B cell (primary cell): ENCODE data around the gene TUBGCP2. TPM values are rescaled to one million over a fixed set of nuclear protein-coding genes. Genes with fewer than 3 reads are reported as not detected.

Experiments used
- ATAC-seq: fragments of 200-7000 bp; cut with Tn5 transposase; one replicate; pipeline ENCODE4 v1.10.0; 2021; ENCODE audit warnings: low read depth, mild to moderate bottlenecking, moderate number of reproducible peaks, moderate library complexity
- CTCF ChIA-PET: fragments of 350-600 bp; sonication (Branson Sonifier 250); formaldehyde crosslinking; loops from one replicate; lab custom pipeline; 2021; ENCODE audit warnings: antibody characterized with exemption, inconsistent platforms; lab: Charles Lee
- POLR2A ChIA-PET: fragments of 350-600 bp; sonication (Branson Sonifier 250); formaldehyde crosslinking; loops from one replicate; lab custom pipeline; 2021; ENCODE audit warnings: antibody characterized with exemption; lab: Charles Lee
- DNase-seq: peaks from one replicate; pipeline ENCODE4 v3.0.0; 2013
- H2AFZ ChIP-seq: 2 replicates; pipeline ENCODE4 v1.6.1; 2012; ENCODE audit warnings: mild to moderate bottlenecking, low read depth, low read length; ENCODE audit not compliant: insufficient read depth, poor library complexity, severe bottlenecking
- H3K27ac ChIP-seq, 2 donors: 1 replicate in 1 of 2; 2 replicates in 1 of 2; pipeline ENCODE4 v1.5.1; 2012 to 2013; ENCODE audit warnings: low read length in 2 of 2, mild to moderate bottlenecking in 2 of 2, moderate library complexity in 1 of 2
- H3K27me3 ChIP-seq, 4 experiments: fragments of 200-600 bp in 1 of 4; sonication (generic) in 1 of 4; replicated peaks in 1 of 4; 1 replicate in 2 of 4; 2 replicates in 2 of 4; pipeline versions ENCODE4 v1.6.1 to v1.7.0; 2013 to 2016; ENCODE audit warnings: low read length in 3 of 4, mild to moderate bottlenecking in 2 of 4, mixed read lengths in 1 of 4, moderate library complexity in 1 of 4; ENCODE audit not compliant: insufficient read depth in 4 of 4, control insufficient read depth in 3 of 4; ENCODE audit errors: control extremely low read depth in 1 of 4
- H3K36me3 ChIP-seq, 2 experiments: replicated peaks in 1 of 2; 1 replicate in 1 of 2; 2 replicates in 1 of 2; pipeline versions ENCODE4 v1.6.1 to v1.7.1; 2013; ENCODE audit warnings: low read length in 1 of 2; ENCODE audit not compliant: insufficient read depth in 2 of 2, control insufficient read depth in 1 of 2; ENCODE audit errors: control extremely low read depth in 1 of 2, extremely low read depth in 1 of 2
- H3K4me1 ChIP-seq, 2 donors: fragments of 200-600 bp in 1 of 2; sonication (generic) in 1 of 2; 1 replicate in 1 of 2; 2 replicates in 1 of 2; pipeline versions ENCODE4 v1.5.1 to v1.6.1; 2013 to 2017; ENCODE audit warnings: low read length in 2 of 2; ENCODE audit not compliant: control insufficient read depth in 2 of 2, insufficient read depth in 2 of 2
- H3K4me2 ChIP-seq: replicated peaks from 2 replicates; pipeline ENCODE3; 2012; ENCODE audit warnings: mild to moderate bottlenecking, low read depth, low read length; ENCODE audit not compliant: poor library complexity, severe bottlenecking
- H3K4me3 ChIP-seq, 5 experiments: fragments of 200-600 bp in 1 of 5; sonication (generic) in 1 of 5; 1 replicate in 3 of 5; 2 replicates in 2 of 5; pipeline versions ENCODE4 v1.5.1 to v1.7.0; 2011 to 2016; ENCODE audit warnings: low read length in 4 of 5, mild to moderate bottlenecking in 4 of 5, low read depth in 2 of 5, control low read depth in 1 of 5, moderate library complexity in 1 of 5; ENCODE audit not compliant: insufficient read depth in 1 of 5; ENCODE audit errors: control extremely low read depth in 1 of 5, extremely low read depth in 1 of 5
- H3K79me2 ChIP-seq: fragments of 200-600 bp; sonication (generic); one replicate; pipeline ENCODE4 v1.6.0; 2016; ENCODE audit warnings: low read length; ENCODE audit not compliant: control insufficient read depth, insufficient read depth
- H3K9ac ChIP-seq: fragments of 200-600 bp; sonication (generic); 2 replicates; pipeline ENCODE4 v1.6.1; 2017; ENCODE audit warnings: mild to moderate bottlenecking, low read length, moderate library complexity
- H3K9me3 ChIP-seq, 3 donors: one replicate each; pipeline versions ENCODE4 v1.6.1 to v1.7.1; 2013; ENCODE audit warnings: low read length in 2 of 3; ENCODE audit not compliant: control insufficient read depth in 2 of 3, insufficient read depth in 1 of 3; ENCODE audit errors: control extremely low read depth in 1 of 3
- H4K20me1 ChIP-seq: 2 replicates; pipeline ENCODE4 v1.6.0; 2012; ENCODE audit warnings: mild to moderate bottlenecking, low read length; ENCODE audit not compliant: insufficient read depth, control insufficient read depth, poor library complexity, severe bottlenecking
- H3K27ac Mint-ChIP-seq: one replicate; pipeline ENCODE4 v1.8.0; 2021; ENCODE audit warnings: mixed read lengths
- H3K27me3 Mint-ChIP-seq: one replicate; pipeline ENCODE4 v1.8.0; 2021; ENCODE audit warnings: mixed read lengths
- H3K4me1 Mint-ChIP-seq: one replicate; pipeline ENCODE4 v1.8.0; 2021; ENCODE audit warnings: mixed read lengths
- H3K4me3 Mint-ChIP-seq: one replicate; pipeline ENCODE4 v1.8.0; 2021; ENCODE audit warnings: mixed read lengths
- H3K9me3 Mint-ChIP-seq: one replicate; pipeline ENCODE4 v1.8.0; 2022; ENCODE audit warnings: mixed read lengths; ENCODE audit not compliant: insufficient read depth
- EZH2 ChIP-seq: IDR thresholded peaks from 2 replicates; pipeline ENCODE4 v1.6.1; 2012; ENCODE audit warnings: borderline replicate concordance, low read depth, mild to moderate bottlenecking, moderate library complexity, low read length; ENCODE audit not compliant: insufficient read depth, poor library complexity, severe bottlenecking
- WGBS: methylation state at CpG from one replicate; pipeline ENCODE4 v1.1.5; 2013; ENCODE audit warnings: missing lambda C conversion rate; ENCODE audit not compliant: insufficient coverage; 5-methylcytosine and 5-hydroxymethylcytosine counted together
- intact Hi-C: fragments of 100-400 bp; cut with micrococcal nuclease; formaldehyde crosslinking; loops from one replicate; pipeline ENCODE4 v1.10.0; 2022
- polyA plus RNA-seq: library from polyadenylated mRNA; depleted of rRNA; stranded (reverse); fragments of >200 nt; gene quantifications from 2 replicates; pipeline ENCODE4 v1.2.3, GENCODE V29; 2012
- total RNA-seq, 2 donors: library from RNA; stranded (reverse); fragments of 120-200 nt in 1 of 2; gene quantifications; 1 replicate in 1 of 2; 2 replicates in 1 of 2; pipeline versions ENCODE4 v1.2.3 to v1.2.4, GENCODE V29; 2013 to 2022
- TF ChIP-seq, protein P1 (sequence below): fragments of 200-600 bp; IDR thresholded peaks from one replicate; pipeline ENCODE4 v1.8.0; 2022; ENCODE audit warnings: antibody characterized with exemption, mild to moderate bottlenecking

The TUBGCP2 gene
- total and polyA plus RNA-seq, 2 donors (not counting 1 experiment from before 2014, with no cell fraction given): 50.3 to 90.3 TPM

DNA sequence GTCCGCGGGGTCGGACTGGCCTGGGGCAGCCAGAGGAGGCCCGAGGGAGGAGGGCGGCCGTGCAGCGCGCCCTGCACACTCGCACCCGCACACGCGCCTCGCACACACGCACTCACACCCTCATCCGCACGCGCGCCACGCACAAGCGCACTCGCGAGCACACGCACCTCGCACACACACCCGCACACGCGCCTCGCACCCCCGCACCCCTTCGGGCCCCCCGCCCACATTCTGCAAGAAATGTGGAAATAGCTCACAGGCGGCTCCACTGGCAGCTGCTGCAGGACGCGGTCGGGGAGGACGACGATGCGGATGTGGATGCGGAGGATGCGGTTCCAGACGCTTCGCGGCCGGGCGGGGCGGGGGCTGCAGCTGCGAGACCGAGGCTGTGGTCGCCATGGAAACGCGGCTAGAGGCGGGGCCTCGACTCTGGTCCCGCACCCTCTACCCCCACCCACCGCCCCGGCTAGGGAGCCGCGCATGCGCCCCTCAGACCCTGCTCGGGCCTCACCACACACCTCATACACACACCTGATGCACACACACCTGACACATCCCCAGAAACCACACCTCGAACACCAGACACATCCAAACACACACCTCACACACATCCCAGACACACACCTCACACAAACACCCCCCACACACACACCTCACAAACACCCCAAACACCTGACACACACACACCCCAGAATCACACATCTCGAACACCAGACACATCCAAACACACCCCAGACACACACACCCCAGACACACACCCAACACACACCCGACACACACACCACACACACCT, 28.1 kb upstream of the TUBGCP2 start, which contains the start of gene CALY:
Gene CALY, minus strand, starts transcription at position 320 of the 793 bp plus-strand sequence. CDS start 7,907 bp downstream, outside the sequence.
- CTCF ChIA-PET: no interaction called here
- TF ChIP-seq, protein P1, sequence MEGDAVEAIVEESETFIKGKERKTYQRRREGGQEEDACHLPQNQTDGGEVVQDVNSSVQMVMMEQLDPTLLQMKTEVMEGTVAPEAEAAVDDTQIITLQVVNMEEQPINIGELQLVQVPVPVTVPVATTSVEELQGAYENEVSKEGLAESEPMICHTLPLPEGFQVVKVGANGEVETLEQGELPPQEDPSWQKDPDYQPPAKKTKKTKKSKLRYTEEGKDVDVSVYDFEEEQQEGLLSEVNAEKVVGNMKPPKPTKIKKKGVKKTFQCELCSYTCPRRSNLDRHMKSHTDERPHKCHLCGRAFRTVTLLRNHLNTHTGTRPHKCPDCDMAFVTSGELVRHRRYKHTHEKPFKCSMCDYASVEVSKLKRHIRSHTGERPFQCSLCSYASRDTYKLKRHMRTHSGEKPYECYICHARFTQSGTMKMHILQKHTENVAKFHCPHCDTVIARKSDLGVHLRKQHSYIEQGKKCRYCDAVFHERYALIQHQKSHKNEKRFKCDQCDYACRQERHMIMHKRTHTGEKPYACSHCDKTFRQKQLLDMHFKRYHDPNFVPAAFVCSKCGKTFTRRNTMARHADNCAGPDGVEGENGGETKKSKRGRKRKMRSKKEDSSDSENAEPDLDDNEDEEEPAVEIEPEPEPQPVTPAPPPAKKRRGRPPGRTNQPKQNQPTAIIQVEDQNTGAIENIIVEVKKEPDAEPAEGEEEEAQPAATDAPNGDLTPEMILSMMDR: no peak
- peak; percentile 47 for TF ChIP-seq EZH2
- intact Hi-C loops: no loop called here

More for the DNA sequence above, 28.1 kb upstream of the TUBGCP2 start, which contains the start of gene CALY:
- Histone ChIP-seq H3K4me2 (peak within 1 kb of the TSS; percentile 98), H3K36me3 (no peaks in the 10 kb centered on the region), H3K4me3 (peak within 1 kb of the TSS in 4 of 5 experiments; percentile 40 to 51 (median 46)), H4K20me1 (no peaks in the 10 kb centered on the region), H2AFZ (peak within 1 kb of the TSS; percentile 55), H3K79me2 (no peaks in the 10 kb centered on the region), H3K4me1 (peaks cover 35 to 44% of the 10 kb centered on the region in 2 donors), H3K9me3 (peaks cover 0 to 26% (median 0%) of the 10 kb centered on the region in 3 donors), H3K27me3 (peaks cover 0 to 60% (median 37%) of the 10 kb centered on the region in 4 experiments), H3K27ac (no peak within 1 kb of the TSS), H3K9ac (peak within 1 kb of the TSS; percentile 65)
- DNase-seq (peak; percentile 81), ATAC-seq (peak; percentile 34)
- POLR2A ChIA-PET: interaction anchor here (0.8 kb wide), 1 partner anchor 733 kb away, joined by 3 read pairs; no protein-coding TSS in a partner anchor
- Mint-ChIP-seq H3K9me3 (no peaks in the 10 kb centered on the region), H3K27me3 (peaks cover 18% of the 10 kb centered on the region), H3K4me1 (peaks cover 10% of the 10 kb centered on the region), H3K27ac (peak within 1 kb of the TSS; percentile 70), H3K4me3 (peak within 1 kb of the TSS; percentile 93)
- WGBS: 19% methylated on average over 61 of the region's 63 CpGs
